SK-N-SH (cell line): ENCODE measurements around the gene RARG. TPM values are rescaled to one million over a fixed set of nuclear protein-coding genes. Genes with fewer than 3 reads are reported as not detected.

ENCODE experiments used
- CTCF ChIA-PET: fragments of 300-600, 350-600 bp; formaldehyde crosslinking; extraction: SDS; loops from one replicate; lab custom pipeline; 2021; lab: Yijun Ruan, JAX
- POLR2A ChIA-PET: fragments of 350-600 bp; sonication (Branson Sonifier 250); formaldehyde crosslinking; extraction: SDS; loops from one replicate; lab custom pipeline; 2020; ENCODE audit warnings: antibody characterized with exemption, inconsistent platforms; lab: Yijun Ruan, JAX
- DNase-seq: peaks from one replicate; pipeline ENCODE4 v3.0.0; 2012
- H2AFZ ChIP-seq: fragments of 200-600 bp; sonication (generic); 2 replicates; pipeline ENCODE4 v1.8.1; 2016; ENCODE audit warnings: antibody characterized with exemption, mild to moderate bottlenecking, low read depth
- H3F3A ChIP-seq: fragments of 200-600 bp; sonication (generic); replicated peaks from 2 replicates; pipeline ENCODE3; 2016; ENCODE audit warnings: antibody characterized with exemption, mild to moderate bottlenecking; ENCODE audit not compliant: insufficient read depth
- H3K27ac ChIP-seq, 2 experiments: fragments of 200-500 bp in 1 of 2; fragments of 200-600 bp in 1 of 2; sonication (Bioruptor generic) in 1 of 2; sonication (generic), shearing (Covaris generic) in 1 of 2; 2 replicates each; pipeline versions ENCODE4 v1.5.1 to v1.6.1; 2014 to 2016; ENCODE audit warnings: low read depth in 2 of 2, inconsistent platforms in 1 of 2, low read length in 1 of 2, mild to moderate bottlenecking in 1 of 2, mixed read lengths in 1 of 2
- H3K27me3 ChIP-seq: fragments of 200-600 bp; sonication (generic), shearing (Covaris generic); 2 replicates; pipeline ENCODE4 v1.6.1; 2016; ENCODE audit warnings: mixed run types; ENCODE audit not compliant: insufficient read depth
- H3K36me3 ChIP-seq, 2 experiments: fragments of 200-500 bp in 1 of 2; fragments of 200-600 bp in 1 of 2; sonication (Bioruptor generic) in 1 of 2; sonication (generic) in 1 of 2; replicated peaks in 1 of 2; 2 replicates each; pipeline versions ENCODE3 to v1.5.1; 2014 to 2016; ENCODE audit warnings: low read length in 1 of 2, mild to moderate bottlenecking in 1 of 2; ENCODE audit not compliant: insufficient read depth in 2 of 2, control insufficient read depth in 1 of 2
- H3K4me1 ChIP-seq, 2 experiments: fragments of 200-500 bp in 1 of 2; fragments of 200-600 bp in 1 of 2; sonication (Bioruptor generic) in 1 of 2; sonication (generic), shearing (Covaris generic) in 1 of 2; 2 replicates each; pipeline versions ENCODE4 v1.5.1 to v1.6.1; 2014 to 2016; ENCODE audit warnings: low read depth in 1 of 2, low read length in 1 of 2, mixed run types in 1 of 2; ENCODE audit not compliant: insufficient read depth in 2 of 2, control insufficient read depth in 1 of 2
- H3K4me2 ChIP-seq: fragments of 200-600 bp; sonication (generic), shearing (Covaris generic); 2 replicates; pipeline ENCODE4 v1.6.1; 2017; ENCODE audit warnings: mixed run types
- H3K4me3 ChIP-seq, 2 experiments: fragments of 200-500 bp in 1 of 2; fragments of 200-600 bp in 1 of 2; sonication (Bioruptor generic) in 1 of 2; sonication (generic), shearing (Covaris generic) in 1 of 2; 2 replicates each; pipeline versions ENCODE4 v1.5.1 to v1.8.1; 2014 to 2016; ENCODE audit warnings: low read depth in 2 of 2, inconsistent platforms in 1 of 2, low read length in 1 of 2, mild to moderate bottlenecking in 1 of 2, mixed read lengths in 1 of 2, moderate library complexity in 1 of 2
- H3K79me2 ChIP-seq: fragments of 200-600 bp; sonication (generic); 2 replicates; pipeline ENCODE4 v1.8.1; 2017; ENCODE audit warnings: mild to moderate bottlenecking; ENCODE audit not compliant: insufficient read depth
- H3K9ac ChIP-seq: fragments of 200-600 bp; sonication (generic); 2 replicates; pipeline ENCODE4 v1.6.1; 2017; ENCODE audit warnings: mixed run types
- H3K9me2 ChIP-seq: fragments of 200-600 bp; sonication (generic); 2 replicates; pipeline ENCODE4 v1.6.1; 2017; ENCODE audit warnings: mixed run types
- H3K9me3 ChIP-seq: fragments of 200-600 bp; sonication (generic); 2 replicates; pipeline ENCODE4 v1.6.1; 2017; ENCODE audit warnings: mixed run types, mild to moderate bottlenecking, moderate library complexity
- H4K20me1 ChIP-seq: fragments of 200-600 bp; sonication (generic); 2 replicates; pipeline ENCODE4 v1.6.1; 2017; ENCODE audit warnings: mild to moderate bottlenecking, mixed run types; ENCODE audit not compliant: insufficient read depth
- CHD2 ChIP-seq: fragments of 150-350 bp; IDR thresholded peaks from 2 replicates; pipeline ENCODE4 v1.6.1; 2018; ENCODE audit warnings: low read length; ENCODE audit not compliant: partially characterized antibody
- CTCF ChIP-seq: fragments of 200-600 bp; sonication (generic); IDR thresholded peaks from 2 replicates; pipeline ENCODE4 v1.6.1; 2017; ENCODE audit warnings: antibody characterized with exemption, mild to moderate bottlenecking, moderate library complexity
- ELF1 ChIP-seq: IDR thresholded peaks from 2 replicates; pipeline ENCODE4 v1.4.0; 2012
- FOSL2 ChIP-seq: IDR thresholded peaks from 2 replicates; pipeline ENCODE4 v1.4.0; 2012; ENCODE audit warnings: low read depth, mild to moderate bottlenecking, moderate library complexity, borderline replicate concordance
- FOXJ3 ChIP-seq: sonication (generic); formaldehyde crosslinking; IDR thresholded peaks from 2 replicates; pipeline ENCODE4 v1.5.1; 2020; ENCODE audit warnings: mild to moderate bottlenecking, missing genetic modification reagents
- GABPA ChIP-seq: IDR thresholded peaks from 2 replicates; pipeline ENCODE4 v1.4.0; 2012; ENCODE audit warnings: low read depth, mild to moderate bottlenecking
- GATA2 ChIP-seq: sonication (generic); formaldehyde crosslinking; IDR thresholded peaks from 2 replicates; pipeline ENCODE4 v1.5.0; 2020; ENCODE audit warnings: mild to moderate bottlenecking, missing genetic modification reagents
- IRF3 ChIP-seq: fragments of 150-350 bp; IDR thresholded peaks from 2 replicates; pipeline ENCODE4 v1.6.1; 2016; ENCODE audit warnings: mild to moderate bottlenecking, low read depth, low read length
- JUND ChIP-seq: IDR thresholded peaks from 2 replicates; pipeline ENCODE4 v1.4.0; 2012
- MEF2A ChIP-seq: IDR thresholded peaks from 2 replicates; pipeline ENCODE4 v1.4.0; 2012; ENCODE audit warnings: low read depth, borderline replicate concordance
- NFIC ChIP-seq: IDR thresholded peaks from 2 replicates; pipeline ENCODE4 v1.4.0; 2012; ENCODE audit warnings: borderline replicate concordance
- NRF1 ChIP-seq: IDR thresholded peaks from 2 replicates; pipeline ENCODE4 v1.6.1; 2012; ENCODE audit warnings: low read depth, mild to moderate bottlenecking, low read length
- POLR2AphosphoS5 ChIP-seq: IDR thresholded peaks from 2 replicates; pipeline ENCODE4 v1.6.1; 2012; ENCODE audit warnings: low read depth, low read length
- RAD21 ChIP-seq: IDR thresholded peaks from 2 replicates; pipeline ENCODE4 v1.6.1; 2012; ENCODE audit warnings: mild to moderate bottlenecking, low read length
- RCOR1 ChIP-seq: fragments of 150-350 bp; IDR thresholded peaks from 2 replicates; pipeline ENCODE4 v1.6.1; 2017; ENCODE audit warnings: antibody characterized with exemption, low read length
- RFX5 ChIP-seq: IDR thresholded peaks from 2 replicates; pipeline ENCODE4 v1.6.1; 2012; ENCODE audit warnings: mild to moderate bottlenecking, improper control_type of control experiment, low read length
- RXRA ChIP-seq: IDR thresholded peaks from 2 replicates; pipeline ENCODE4 v1.4.0; 2012; ENCODE audit warnings: low read depth, mild to moderate bottlenecking, borderline replicate concordance
- SIN3A ChIP-seq: IDR thresholded peaks from 2 replicates; pipeline ENCODE4 v1.6.1; 2012; ENCODE audit warnings: low read depth, mild to moderate bottlenecking, low read length, moderate library complexity, borderline replicate concordance
- SMC3 ChIP-seq: IDR thresholded peaks from 2 replicates; pipeline ENCODE4 v1.6.1; 2012; ENCODE audit warnings: low read depth, low read length, improper control_type of control experiment
- TCF12 ChIP-seq: IDR thresholded peaks from 2 replicates; pipeline ENCODE4 v1.4.0; 2012
- USF1 ChIP-seq: IDR thresholded peaks from 2 replicates; pipeline ENCODE4 v1.4.0; 2012; ENCODE audit warnings: low read depth, borderline replicate concordance
- USF2 ChIP-seq: fragments of 150-350 bp; IDR thresholded peaks from 2 replicates; pipeline ENCODE4 v1.6.1; 2017; ENCODE audit warnings: antibody characterized with exemption, low read length, low read depth, borderline replicate concordance
- WGBS: methylation state at CpG from one replicate; pipeline ENCODE4 v1.1.6; 2017; ENCODE audit warnings: low lambda C conversion rate; 5-methylcytosine and 5-hydroxymethylcytosine counted together
- polyA plus RNA-seq, 3 experiments: library from polyadenylated mRNA; depleted of rRNA; stranded (reverse); fragments of >200 nt; gene quantifications; 2 replicates each; pipeline ENCODE4 v1.2.3, GENCODE V29; 2012

The RARG gene
- polyA plus RNA-seq, 1 of the 3 experiments (the other 2 are of a cell fraction) = 36.6 TPM

GRCh38 chr12:53268630-53269562, 36.9 kb upstream of the RARG start (continued):
- TF ChIP-seq RXRA (no peak), USF2 (no peak), RCOR1 (no peak), RAD21 (no peak), FOXJ3 (CRISPR knock-in tag) (no peak), IRF3 (no peak)
- TF ChIP-seq, all 33 proteins: peak for 0

- Histone ChIP-seq H3F3A (no peaks in the 10 kb centered on the region), H3K79me2 (peaks cover 48% of the 10 kb centered on the region), H3K9me3 (no peaks in the 10 kb centered on the region), H3K36me3 (no peaks in the 10 kb centered on the region), H3K9ac (peak within 1 kb of the TSS; percentile 74), H3K27ac (peak within 1 kb of the TSS; percentile 5 to 20; a peak in 1 of 4 replicates), H3K4me3 (peak within 1 kb of the TSS; percentile 76), H3K4me1 (peaks cover 5 to 21% of the 10 kb centered on the region in 2 experiments; a peak in 2 of 4 replicates), H4K20me1 (no peaks in the 10 kb centered on the region), H3K9me2 (no peaks in the 10 kb centered on the region), H3K4me2 (peak within 1 kb of the TSS; percentile 95), H3K27me3 (no peaks in the 10 kb centered on the region), H2AFZ (peak within 1 kb of the TSS; percentile 90)
- 2% methylated on average over 43 of the region's 58 CpGs for WGBS
- POLR2A ChIA-PET = interaction anchor here (0.6 to 1.8 kb wide), 7 partner anchors 10 to 232 kb away, joined by 3 to 6 read pairs (median 4); partner anchors contain the start of gene CSAD
- CTCF ChIA-PET = interaction anchor here (0.6 to 14.0 kb wide), 29 partner anchors 9 to 992 kb away, joined by 3 to 223 read pairs (median 4); partner anchors contain the start of genes AAAS, CSAD and ZNF740
- DNase-seq = peak; percentile 95
- TF ChIP-seq POLR2AphosphoS5 (peak; percentile 64; the same call in 1 of the 2 replicates), CHD2 (no peak), FOXJ3 (CRISPR knock-in tag) (no peak), IRF3 (no peak), MEF2A (no peak), RCOR1 (no peak), RFX5 (no peak), SMC3 (peak; percentile 53; the same call in 1 of the 2 replicates), NRF1 (no peak), GABPA (no peak; the same call in 1 of the 2 replicates), USF1 (no peak), ELF1 (no peak), SIN3A (peak; percentile 94), JUND (no peak), CTCF (peak; percentile 53), FOSL2 (no peak), TCF12 (no peak), GATA2 (no peak), NFIC (no peak), RAD21 (peak; percentile 69), RXRA (no peak)
These were observed 36.1 kb upstream of the RARG start, which contains the start of gene ESPL1 for GRCh38 chr12:53267999-53268629. TSS of gene ESPL1 (plus strand) at chr12:53268299. CDS start at chr12:53268767, 468 bp downstream.
